ENCODE data around the gene NPR3.
A peak's percentile ranks its signal among the peaks of the same experiment; 100 is the strongest.

The NPR3 gene, protein sequence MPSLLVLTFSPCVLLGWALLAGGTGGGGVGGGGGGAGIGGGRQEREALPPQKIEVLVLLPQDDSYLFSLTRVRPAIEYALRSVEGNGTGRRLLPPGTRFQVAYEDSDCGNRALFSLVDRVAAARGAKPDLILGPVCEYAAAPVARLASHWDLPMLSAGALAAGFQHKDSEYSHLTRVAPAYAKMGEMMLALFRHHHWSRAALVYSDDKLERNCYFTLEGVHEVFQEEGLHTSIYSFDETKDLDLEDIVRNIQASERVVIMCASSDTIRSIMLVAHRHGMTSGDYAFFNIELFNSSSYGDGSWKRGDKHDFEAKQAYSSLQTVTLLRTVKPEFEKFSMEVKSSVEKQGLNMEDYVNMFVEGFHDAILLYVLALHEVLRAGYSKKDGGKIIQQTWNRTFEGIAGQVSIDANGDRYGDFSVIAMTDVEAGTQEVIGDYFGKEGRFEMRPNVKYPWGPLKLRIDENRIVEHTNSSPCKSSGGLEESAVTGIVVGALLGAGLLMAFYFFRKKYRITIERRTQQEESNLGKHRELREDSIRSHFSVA

DNA sequence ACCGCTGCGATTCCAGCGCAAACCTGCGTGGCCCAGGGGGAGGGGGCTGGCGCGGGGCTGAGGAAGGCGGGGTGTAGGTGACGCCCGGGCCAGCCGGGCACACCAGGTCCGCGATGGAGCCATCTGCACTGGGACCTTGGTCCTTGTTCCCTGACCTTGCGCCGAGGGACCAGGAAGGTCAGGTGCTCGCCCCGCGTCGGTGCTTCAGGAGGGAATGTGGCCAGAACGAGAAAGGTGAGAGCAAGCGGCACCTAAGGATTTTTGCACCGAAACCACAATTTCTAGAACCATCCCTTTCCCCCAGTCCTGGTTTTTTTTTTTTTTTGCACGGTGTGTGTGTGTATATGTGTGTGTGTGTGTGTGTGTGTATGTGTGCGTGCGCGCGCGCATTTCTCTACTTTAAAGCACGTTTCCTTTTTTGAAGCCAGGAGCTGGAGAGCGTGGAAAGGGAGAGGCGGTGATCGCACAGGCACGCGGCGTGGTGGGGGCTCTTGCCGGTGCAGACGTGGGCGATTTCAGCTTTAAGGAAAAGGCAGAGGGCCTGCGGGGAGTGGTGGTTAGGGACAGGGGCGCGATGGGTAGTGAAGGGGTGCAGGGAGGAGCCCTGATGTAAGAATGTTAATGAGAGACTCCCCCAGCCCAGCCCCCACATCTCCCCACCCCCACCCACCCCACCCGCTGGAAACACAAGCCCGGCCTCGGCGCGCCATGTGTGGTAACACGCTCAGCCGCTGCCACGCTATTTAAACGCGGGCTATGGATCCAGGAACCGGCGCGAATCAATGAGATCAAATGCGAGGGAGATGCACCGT is at the start of gene NPR3:
TSS of gene NPR3 (plus strand) at position 772 of the 812 bp plus-strand sequence. CDS start 456 bp downstream, outside the sequence.
- Histone ChIP-seq H2AFZ (ENCODE audit: low read depth, low read length) (peak within 1 kb of the TSS; percentile 78), H3K27me3 (ENCODE audit: insufficient read depth, low read length) (peaks cover 73% of the 10 kb centered on the region), H3K4me3 (ENCODE audit: low read length) (peak within 1 kb of the TSS; percentile 44), H3K9me3 (ENCODE audit: low read length) (no peaks in the 10 kb centered on the region), H3K36me3 (ENCODE audit: insufficient read depth, low read length) (no peaks in the 10 kb centered on the region), H3K4me1 (ENCODE audit: insufficient read depth, low read length) (peaks cover 11% of the 10 kb centered on the region)

GRCh38 chr5:32664523-32664922 is 46.6 kb upstream of the NPR3 start:
- Histone ChIP-seq H3K36me3 (ENCODE audit: insufficient read depth, low read length) (no peaks in the 10 kb centered on the region), H2AFZ (ENCODE audit: low read depth, low read length) (no peak overlapping the region), H3K4me3 (ENCODE audit: low read length) (no peak overlapping the region), H3K4me1 (ENCODE audit: insufficient read depth, low read length) (no peaks in the 10 kb centered on the region), H3K9me3 (ENCODE audit: low read length) (no peaks in the 10 kb centered on the region), H3K27me3 (ENCODE audit: insufficient read depth, low read length) (peaks cover 4% of the 10 kb centered on the region)

DNA sequence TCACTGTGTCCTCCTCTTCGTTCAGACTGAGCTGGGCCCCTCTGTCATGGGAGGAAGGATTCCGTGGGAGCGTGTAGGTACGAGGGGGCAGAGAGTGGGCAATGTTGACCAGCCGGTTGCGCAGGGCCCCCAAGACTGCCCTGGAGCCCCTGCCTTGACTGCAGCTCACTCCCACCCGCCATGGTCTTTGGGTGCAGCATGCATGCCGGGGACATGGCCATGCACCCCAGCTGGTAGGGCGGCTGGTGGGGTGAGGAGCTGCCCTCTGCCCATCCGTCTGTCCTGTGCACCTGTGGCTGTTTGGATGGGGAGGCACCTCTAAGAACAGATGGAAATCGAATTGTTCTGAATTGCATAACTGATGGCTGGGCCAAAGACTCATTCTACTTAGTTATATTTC is 42.6 kb upstream of the NPR3 start:
- Histone ChIP-seq H3K36me3 (ENCODE audit: insufficient read depth, low read length) (no peaks in the 10 kb centered on the region), H3K9me3 (ENCODE audit: low read length) (no peaks in the 10 kb centered on the region), H3K27me3 (ENCODE audit: insufficient read depth, low read length) (peaks cover 4% of the 10 kb centered on the region), H3K4me3 (ENCODE audit: low read length) (no peak overlapping the region), H3K4me1 (ENCODE audit: insufficient read depth, low read length) (no peaks in the 10 kb centered on the region), H2AFZ (ENCODE audit: low read depth, low read length) (no peak overlapping the region)

DNA sequence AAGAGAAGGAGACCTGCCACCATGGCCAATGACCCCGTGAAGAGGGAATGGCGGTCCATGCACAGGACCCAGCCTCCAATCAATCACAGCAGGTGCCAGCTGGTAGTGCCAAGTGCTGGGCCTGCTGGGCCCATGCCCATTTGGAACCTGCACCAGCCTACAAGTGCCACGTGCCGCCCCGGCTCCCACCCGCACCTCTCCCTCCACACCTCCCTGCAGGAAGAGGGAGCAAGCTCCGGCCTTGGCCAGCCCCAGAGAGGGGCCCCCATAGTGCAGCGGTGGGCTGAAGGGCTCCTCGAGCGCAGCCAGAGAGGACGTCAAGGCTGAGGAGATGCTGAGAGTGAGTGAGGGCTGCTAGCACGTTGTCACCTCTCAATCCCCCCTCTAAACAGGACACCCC is 37.8 kb upstream of the NPR3 start:
- Histone ChIP-seq H2AFZ (ENCODE audit: low read depth, low read length) (no peak overlapping the region), H3K9me3 (ENCODE audit: low read length) (no peaks in the 10 kb centered on the region), H3K4me3 (ENCODE audit: low read length) (no peak overlapping the region), H3K36me3 (ENCODE audit: insufficient read depth, low read length) (no peaks in the 10 kb centered on the region), H3K27me3 (ENCODE audit: insufficient read depth, low read length) (no peaks in the 10 kb centered on the region), H3K4me1 (ENCODE audit: insufficient read depth, low read length) (no peaks in the 10 kb centered on the region)

DNA sequence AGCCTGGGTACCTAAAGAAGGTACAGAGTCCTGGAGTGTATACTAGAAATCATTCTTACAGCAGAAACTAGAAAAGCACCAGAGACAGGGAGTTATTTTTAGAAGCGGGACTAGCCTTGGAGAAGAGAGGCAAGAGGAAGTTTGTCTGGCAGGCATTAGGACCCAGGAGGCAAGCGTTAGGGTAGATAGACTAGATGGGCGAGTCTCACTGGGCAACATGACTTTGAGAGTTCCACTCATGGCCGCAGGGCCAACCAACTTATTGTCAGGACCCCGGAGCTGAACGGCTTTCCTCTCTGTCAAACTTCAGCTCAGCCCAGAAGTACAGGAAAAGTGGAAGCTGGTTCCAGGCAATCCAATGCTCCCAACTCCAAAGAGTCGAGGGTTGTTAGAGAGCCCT is 34.1 kb upstream of the NPR3 start:
- H2AFZ ChIP-seq (ENCODE audit: low read depth, low read length) = no peak overlapping the region
- no peaks in the 10 kb centered on the region for H3K36me3 ChIP-seq (ENCODE audit: insufficient read depth, low read length)
- no peak overlapping the region for H3K4me3 ChIP-seq (ENCODE audit: low read length)
- no peaks in the 10 kb centered on the region for H3K9me3 ChIP-seq (ENCODE audit: low read length)
- H3K4me1 ChIP-seq (ENCODE audit: insufficient read depth, low read length) = no peaks in the 10 kb centered on the region
- H3K27me3 ChIP-seq (ENCODE audit: insufficient read depth, low read length) = no peaks in the 10 kb centered on the region

GRCh38 chr5:32678472-32678871 is 32.6 kb upstream of the NPR3 start:
- Histone ChIP-seq H3K9me3 (ENCODE audit: low read length) (no peaks in the 10 kb centered on the region), H2AFZ (ENCODE audit: low read depth, low read length) (no peak overlapping the region), H3K4me1 (ENCODE audit: insufficient read depth, low read length) (no peaks in the 10 kb centered on the region), H3K27me3 (ENCODE audit: insufficient read depth, low read length) (no peaks in the 10 kb centered on the region), H3K36me3 (ENCODE audit: insufficient read depth, low read length) (no peaks in the 10 kb centered on the region), H3K4me3 (ENCODE audit: low read length) (no peak overlapping the region)

DNA sequence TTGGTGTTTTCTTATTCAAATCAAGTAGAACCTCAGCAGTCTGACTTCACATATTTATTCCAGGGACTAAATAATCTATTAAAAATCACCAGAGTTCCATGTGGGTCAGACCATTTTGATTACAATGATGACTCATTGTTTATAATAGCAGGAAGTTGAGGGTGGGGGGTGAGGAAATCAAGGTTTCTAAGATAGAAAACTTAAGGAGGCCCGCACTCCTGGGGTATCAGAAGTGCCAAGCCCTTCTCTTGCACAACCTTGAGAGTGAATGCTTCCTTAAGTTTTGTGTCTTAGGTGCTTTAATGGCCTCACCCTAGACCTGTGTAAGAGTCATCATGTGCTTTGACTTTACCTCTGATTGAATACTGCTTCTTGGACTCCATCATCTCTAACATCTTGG is 31.9 kb upstream of the NPR3 start:
- Histone ChIP-seq H3K4me1 (ENCODE audit: insufficient read depth, low read length) (no peaks in the 10 kb centered on the region), H3K9me3 (ENCODE audit: low read length) (no peaks in the 10 kb centered on the region), H3K36me3 (ENCODE audit: insufficient read depth, low read length) (no peaks in the 10 kb centered on the region), H3K4me3 (ENCODE audit: low read length) (no peak overlapping the region), H3K27me3 (ENCODE audit: insufficient read depth, low read length) (no peaks in the 10 kb centered on the region), H2AFZ (ENCODE audit: low read depth, low read length) (no peak overlapping the region)

DNA sequence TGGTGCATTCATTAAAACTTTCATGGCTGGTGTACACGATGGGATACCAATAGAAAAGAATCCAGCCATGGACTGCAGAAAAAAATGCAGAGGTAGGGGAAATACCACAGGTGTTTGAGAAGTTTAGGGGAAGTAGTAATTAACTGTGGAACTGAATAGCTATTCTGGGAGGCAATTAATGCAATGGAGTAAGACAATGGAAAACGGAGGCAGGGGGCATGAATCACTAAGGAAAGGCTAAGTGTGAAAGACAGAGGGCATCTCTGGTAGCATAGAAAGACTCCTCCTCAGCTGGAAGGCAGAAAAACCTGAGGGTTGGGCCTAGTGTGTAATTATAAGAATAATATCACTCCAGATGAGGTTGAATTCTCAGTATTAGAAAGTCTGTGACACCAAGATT is 30.9 kb upstream of the NPR3 start:
- H3K9me3 ChIP-seq (ENCODE audit: low read length) = peaks cover 2% of the 10 kb centered on the region
- H2AFZ ChIP-seq (ENCODE audit: low read depth, low read length) = no peak overlapping the region
- no peaks in the 10 kb centered on the region for H3K36me3 ChIP-seq (ENCODE audit: insufficient read depth, low read length)
- no peak overlapping the region for H3K4me3 ChIP-seq (ENCODE audit: low read length)
- no peaks in the 10 kb centered on the region for H3K27me3 ChIP-seq (ENCODE audit: insufficient read depth, low read length)
- H3K4me1 ChIP-seq (ENCODE audit: insufficient read depth, low read length) = no peaks in the 10 kb centered on the region

GRCh38 chr5:32683125-32683524 is 28.0 kb upstream of the NPR3 start:
- Histone ChIP-seq H3K27me3 (ENCODE audit: insufficient read depth, low read length) (no peaks in the 10 kb centered on the region), H3K4me1 (ENCODE audit: insufficient read depth, low read length) (no peaks in the 10 kb centered on the region), H3K36me3 (ENCODE audit: insufficient read depth, low read length) (no peaks in the 10 kb centered on the region), H3K4me3 (ENCODE audit: low read length) (no peak overlapping the region), H3K9me3 (ENCODE audit: low read length) (peaks cover 2% of the 10 kb centered on the region), H2AFZ (ENCODE audit: low read depth, low read length) (no peak overlapping the region)

- Histone ChIP-seq H3K4me3 (ENCODE audit: low read length) (no peak overlapping the region), H3K27me3 (ENCODE audit: insufficient read depth, low read length) (no peaks in the 10 kb centered on the region), H3K4me1 (ENCODE audit: insufficient read depth, low read length) (no peaks in the 10 kb centered on the region), H2AFZ (ENCODE audit: low read depth, low read length) (no peak overlapping the region), H3K36me3 (ENCODE audit: insufficient read depth, low read length) (no peaks in the 10 kb centered on the region), H3K9me3 (ENCODE audit: low read length) (peaks cover 2% of the 10 kb centered on the region)
Measured at GRCh38 chr5:32684260-32684659, 26.9 kb upstream of the NPR3 start.

GRCh38 chr5:32686799-32687498 is 24.2 kb upstream of the NPR3 start:
- Histone ChIP-seq H2AFZ (ENCODE audit: low read depth, low read length) (no peak overlapping the region), H3K4me1 (ENCODE audit: insufficient read depth, low read length) (no peaks in the 10 kb centered on the region), H3K9me3 (ENCODE audit: low read length) (peaks cover 2% of the 10 kb centered on the region), H3K36me3 (ENCODE audit: insufficient read depth, low read length) (no peaks in the 10 kb centered on the region), H3K27me3 (ENCODE audit: insufficient read depth, low read length) (no peaks in the 10 kb centered on the region), H3K4me3 (ENCODE audit: low read length) (no peak overlapping the region)

- Histone ChIP-seq H3K27me3 (ENCODE audit: insufficient read depth, low read length) (no peaks in the 10 kb centered on the region), H3K9me3 (ENCODE audit: low read length) (peaks cover 2% of the 10 kb centered on the region), H3K4me1 (ENCODE audit: insufficient read depth, low read length) (no peaks in the 10 kb centered on the region), H3K4me3 (ENCODE audit: low read length) (no peak overlapping the region), H3K36me3 (ENCODE audit: insufficient read depth, low read length) (no peaks in the 10 kb centered on the region), H2AFZ (ENCODE audit: low read depth, low read length) (no peak overlapping the region)
Measured at GRCh38 chr5:32687499-32687831, 23.7 kb upstream of the NPR3 start.

DNA sequence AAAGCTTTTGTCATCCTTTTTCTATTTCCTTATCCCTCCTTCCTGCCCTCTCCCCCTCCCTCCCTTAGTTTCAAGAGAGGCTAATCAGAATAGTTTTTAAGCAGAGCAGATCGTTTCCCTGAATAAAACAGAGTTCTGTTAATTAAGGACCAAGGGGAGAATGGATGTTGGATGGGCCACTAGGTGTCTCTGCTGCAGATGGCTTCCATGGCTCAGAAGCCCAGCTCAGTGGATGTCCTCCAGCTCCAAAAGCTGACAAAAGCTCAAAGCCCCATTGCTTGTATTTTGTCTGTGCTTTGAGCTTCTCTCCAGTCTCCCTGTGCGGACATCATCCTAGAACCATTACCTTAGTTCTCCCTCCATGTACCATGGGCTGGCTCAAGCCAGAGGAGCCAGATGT is 21.0 kb upstream of the NPR3 start:
- H3K27me3 ChIP-seq (ENCODE audit: insufficient read depth, low read length) = no peaks in the 10 kb centered on the region
- H3K4me1 ChIP-seq (ENCODE audit: insufficient read depth, low read length) = no peaks in the 10 kb centered on the region
- no peak overlapping the region for H2AFZ ChIP-seq (ENCODE audit: low read depth, low read length)
- H3K4me3 ChIP-seq (ENCODE audit: low read length) = no peak overlapping the region
- H3K36me3 ChIP-seq (ENCODE audit: insufficient read depth, low read length) = no peaks in the 10 kb centered on the region
- no peaks in the 10 kb centered on the region for H3K9me3 ChIP-seq (ENCODE audit: low read length)
